Middle frontal gyrus (tissue), 1 donor: ENCODE measurements around the gene ACTR1B.
"Not testable (repeated sequence)": the region's sequence is repeated elsewhere in the genome, so short reads cannot be mapped to it uniquely, and the experiment has no call there.

Experiments
- DNase-seq: peaks from one replicate; pipeline ENCODE4 v3.0.0-alpha.2; 2015; ENCODE audit warnings: low spot score; ENCODE audit errors: extremely low spot score

ACTR1B gene

GRCh38 chr2:97618939-97619827, 44.7 kb downstream of the ACTR1B start:
- DNase-seq = not testable (repeated sequence)

GRCh38 chr2:97617911-97618310, 45.9 kb downstream of the ACTR1B start:
- no peak for DNase-seq

- not testable (repeated sequence) for DNase-seq
Measured at GRCh38 chr2:97615746-97616145, 48.1 kb downstream of the ACTR1B start.

- not testable (repeated sequence) for DNase-seq
Measured at GRCh38 chr2:97611895-97612294, 51.9 kb downstream of the ACTR1B start.

- not testable (repeated sequence) for DNase-seq
Measured at GRCh38 chr2:97608745-97609144, 55.1 kb downstream of the ACTR1B start.
